H1 (cell line): ENCODE measurements around the gene FRAT2. TPM values are rescaled to one million over a fixed set of nuclear protein-coding genes. Genes with fewer than 3 reads are reported as not detected.

Source experiments
- CTCF ChIA-PET: fragments of 300-600 bp; sonication (Branson Sonifier 250); formaldehyde crosslinking; loops from one replicate; lab custom pipeline; 2021; ENCODE audit not compliant: partially characterized antibody; lab: Charles Lee
- POLR2A ChIA-PET: fragments of 300-600 bp; sonication (Branson Sonifier 250); formaldehyde crosslinking; loops from one replicate; lab custom pipeline; 2021; ENCODE audit warnings: inconsistent platforms; ENCODE audit not compliant: partially characterized antibody; lab: Charles Lee
- DNase-seq, 2 experiments: peaks; one replicate each; pipeline versions ENCODE4 v3.0.0 to v3.0.0-alpha.2; 2010 to 2022; ENCODE audit warnings: low spot score in 2 of 2, low read depth in 1 of 2, mixed read lengths in 1 of 2
- FAIRE-seq: peaks from 2 replicates; lab custom pipeline; 2011; peaks lifted over from hg19 to GRCh38; lab: Jason Lieb, UNC
- H2AFZ ChIP-seq: 2 replicates; pipeline ENCODE4 v1.8.1; 2012; ENCODE audit warnings: low read length, inconsistent platforms
- H2AK5ac ChIP-seq: 2 replicates; pipeline ENCODE4 v1.6.1; 2013; ENCODE audit warnings: low read depth, low read length
- H2BK120ac ChIP-seq: replicated peaks from 2 replicates; pipeline ENCODE3; 2013; ENCODE audit warnings: low read depth, low read length, inconsistent platforms
- H2BK12ac ChIP-seq: 2 replicates; pipeline ENCODE4 v1.6.1; 2013; ENCODE audit warnings: low read depth, low read length
- H2BK15ac ChIP-seq: 2 replicates; pipeline ENCODE4 v1.6.1; 2013; ENCODE audit warnings: low read length
- H2BK20ac ChIP-seq: 2 replicates; pipeline ENCODE4 v1.6.1; 2013; ENCODE audit warnings: low read length
- H2BK5ac ChIP-seq: 2 replicates; pipeline ENCODE4 v1.6.1; 2013; ENCODE audit warnings: low read depth, low read length
- H3K14ac ChIP-seq: 2 replicates; pipeline ENCODE4 v1.6.1; 2013; ENCODE audit warnings: inconsistent platforms; ENCODE audit not compliant: insufficient read length
- H3K18ac ChIP-seq: 2 replicates; pipeline ENCODE4 v1.6.1; 2013; ENCODE audit warnings: low read length; ENCODE audit errors: extremely low read depth
- H3K23ac ChIP-seq: 2 replicates; pipeline ENCODE4 v1.6.1; 2013; ENCODE audit warnings: inconsistent platforms; ENCODE audit not compliant: insufficient read length
- H3K23me2 ChIP-seq: 2 replicates; pipeline ENCODE4 v1.6.1; 2013; ENCODE audit warnings: low read depth, low read length
- H3K27ac ChIP-seq: 2 replicates; pipeline ENCODE4 v1.6.1; 2011; ENCODE audit warnings: low read depth, low read length, inconsistent platforms
- H3K27me3 ChIP-seq, 4 experiments: replicated peaks in 1 of 4; 1 replicate in 1 of 4; 2 replicates in 3 of 4; pipeline versions ENCODE4 v1.6.1 to v1.8.1; 2011 to 2013; ENCODE audit warnings: low read length in 3 of 4, mild to moderate bottlenecking in 3 of 4, inconsistent platforms in 2 of 4, mixed read lengths in 2 of 4, moderate library complexity in 1 of 4; ENCODE audit not compliant: control insufficient read depth in 3 of 4, insufficient read depth in 3 of 4; ENCODE audit errors: extremely low read depth in 1 of 4
- H3K36me3 ChIP-seq, 4 experiments: 2 replicates each; pipeline versions ENCODE4 v1.6.1 to v1.8.1; 2011 to 2013; ENCODE audit warnings: mild to moderate bottlenecking in 4 of 4, low read length in 3 of 4, moderate library complexity in 2 of 4, control low read depth in 1 of 4, inconsistent platforms in 1 of 4; ENCODE audit not compliant: insufficient read depth in 4 of 4, control insufficient read depth in 2 of 4
- H3K4ac ChIP-seq: replicated peaks from 2 replicates; pipeline ENCODE3; 2013; ENCODE audit warnings: low read length, low read depth, mixed read lengths, inconsistent platforms; ENCODE audit not compliant: insufficient read length
- H3K4me1 ChIP-seq, 4 experiments: replicated peaks in 1 of 4; 1 replicate in 1 of 4; 2 replicates in 3 of 4; pipeline versions ENCODE4 v1.6.1 to v1.8.1; 2011 to 2013; ENCODE audit warnings: low read length in 3 of 4, inconsistent platforms in 2 of 4, mixed read lengths in 1 of 4; ENCODE audit not compliant: insufficient read depth in 4 of 4, control insufficient read depth in 3 of 4
- H3K4me2 ChIP-seq, 2 experiments: 2 replicates each; pipeline versions ENCODE4 v1.6.1 to v1.8.1; 2011 to 2013; ENCODE audit warnings: low read depth in 2 of 2, low read length in 2 of 2, control low read depth in 1 of 2, inconsistent platforms in 1 of 2, mild to moderate bottlenecking in 1 of 2; ENCODE audit not compliant: insufficient read depth in 1 of 2
- H3K4me3 ChIP-seq, 4 experiments: fragments of 200-600, 300-600 bp in 1 of 4; sonication (generic), shearing (Covaris generic), sonication (Bioruptor Twin) in 1 of 4; 2 replicates each; pipeline versions ENCODE4 v1.5.1 to v1.8.1; 2011 to 2016; ENCODE audit warnings: low read length in 4 of 4, low read depth in 3 of 4, control low read depth in 2 of 4, inconsistent platforms in 2 of 4, mild to moderate bottlenecking in 2 of 4, mixed read lengths in 1 of 4, moderate library complexity in 1 of 4; ENCODE audit not compliant: insufficient read depth in 2 of 4; ENCODE audit errors: extremely low read depth in 1 of 4
- H3K56ac ChIP-seq: replicated peaks from 2 replicates; pipeline ENCODE3; 2013; ENCODE audit warnings: low read depth, mild to moderate bottlenecking, mixed read lengths, low read length, inconsistent platforms; ENCODE audit not compliant: insufficient read length
- H3K79me1 ChIP-seq: 2 replicates; pipeline ENCODE4 v1.6.1; 2013; ENCODE audit warnings: low read depth, low read length, control low read depth
- H3K79me2 ChIP-seq, 2 experiments: 2 replicates each; pipeline versions ENCODE4 v1.6.1 to v1.8.1; 2012 to 2013; ENCODE audit warnings: low read length in 2 of 2, mild to moderate bottlenecking in 2 of 2, inconsistent platforms in 1 of 2; ENCODE audit not compliant: insufficient read depth in 2 of 2, control insufficient read depth in 1 of 2
- H3K9ac ChIP-seq, 4 experiments: replicated peaks in 1 of 4; 1 replicate in 1 of 4; 2 replicates in 3 of 4; pipeline versions ENCODE4 v1.6.1 to v1.8.1; 2011 to 2013; ENCODE audit warnings: low read depth in 3 of 4, low read length in 3 of 4, control low read depth in 2 of 4, mild to moderate bottlenecking in 2 of 4, moderate library complexity in 2 of 4, inconsistent platforms in 1 of 4; ENCODE audit errors: extremely low read depth in 1 of 4
- H3K9me3 ChIP-seq, 2 experiments: 2 replicates each; pipeline versions ENCODE4 v1.6.1 to v1.8.1; 2012 to 2013; ENCODE audit warnings: mild to moderate bottlenecking in 2 of 2, moderate library complexity in 2 of 2, control low read depth in 1 of 2, inconsistent platforms in 1 of 2, low read depth in 1 of 2, low read length in 1 of 2, mixed read lengths in 1 of 2; ENCODE audit not compliant: insufficient read depth in 2 of 2
- H4K20me1 ChIP-seq, 2 experiments: replicated peaks in 1 of 2; 2 replicates each; pipeline versions ENCODE3 to v1.8.1; 2011 to 2013; ENCODE audit warnings: inconsistent platforms in 2 of 2, low read length in 2 of 2, mild to moderate bottlenecking in 1 of 2; ENCODE audit not compliant: insufficient read depth in 2 of 2, control insufficient read depth in 1 of 2
- H4K5ac ChIP-seq: 2 replicates; pipeline ENCODE4 v1.6.1; 2013; ENCODE audit warnings: low read length, low read depth, mixed read lengths, inconsistent platforms; ENCODE audit not compliant: insufficient read length
- H4K8ac ChIP-seq: 2 replicates; pipeline ENCODE4 v1.8.0; 2013; ENCODE audit warnings: mild to moderate bottlenecking, moderate library complexity, low read length, inconsistent platforms; ENCODE audit not compliant: insufficient read depth; ENCODE audit errors: extremely low read depth
- H4K91ac ChIP-seq: replicated peaks from 2 replicates; pipeline ENCODE3; 2013; ENCODE audit warnings: low read length, mixed read lengths, inconsistent platforms; ENCODE audit not compliant: insufficient read length
- GABPA ChIP-seq: IDR thresholded peaks from 2 replicates; pipeline ENCODE4 v1.6.1; 2011; ENCODE audit warnings: mild to moderate bottlenecking, low read length, moderate library complexity, borderline replicate concordance; ENCODE audit not compliant: insufficient read depth
- POU5F1 ChIP-seq: IDR thresholded peaks from 2 replicates; pipeline ENCODE4 v1.6.1; 2011; ENCODE audit warnings: low read depth, mild to moderate bottlenecking, low read length, moderate library complexity
- SIN3A ChIP-seq, 2 experiments: IDR thresholded peaks in 1 of 2; conservative IDR thresholded peaks in 1 of 2; 2 replicates each; pipeline ENCODE4 v1.6.1; 2011 to 2012; ENCODE audit warnings: low read length in 2 of 2, improper control_type of control experiment in 1 of 2, low read depth in 1 of 2, mild to moderate bottlenecking in 1 of 2
- SUZ12 ChIP-seq: fragments of 200-600 bp; sonication (generic); IDR thresholded peaks from 2 replicates; pipeline ENCODE4 v1.6.1; 2012; ENCODE audit warnings: mild to moderate bottlenecking, inconsistent platforms, low read length, moderate library complexity, mixed read lengths
- TBP ChIP-seq: IDR thresholded peaks from 2 replicates; pipeline ENCODE4 v1.6.1; 2011; ENCODE audit warnings: low read depth, low read length, improper control_type of control experiment
- TEAD4 ChIP-seq: IDR thresholded peaks from 2 replicates; pipeline ENCODE4 v1.6.1; 2012; ENCODE audit warnings: low read depth, low read length, inconsistent platforms, mixed read lengths
- WGBS, 2 experiments: shearing (Covaris generic) in 1 of 2; methylation state at CpG; one replicate each; pipeline versions ENCODE4 v1.1.6 to v1.1.7; 2013 to 2015; ENCODE audit warnings: low lambda C conversion rate in 2 of 2, mixed read lengths in 2 of 2, inconsistent platforms in 1 of 2, low coverage in 1 of 2, missing lambda C conversion rate in 1 of 2; ENCODE audit not compliant: insufficient replicate concordance in 2 of 2, insufficient coverage in 1 of 2, insufficient read length in 1 of 2; ENCODE audit errors: extremely low coverage in 1 of 2, missing lambda C conversion rate in 1 of 2; 5-methylcytosine and 5-hydroxymethylcytosine counted together
- polyA plus RNA-seq, 7 experiments: library from polyadenylated mRNA; depleted of rRNA in 3 of 7; stranded (reverse) in 5 of 7; unstranded in 2 of 7; fragments of >200 nt in 5 of 7; fragments of 200-250 nt in 2 of 7; gene quantifications; 1 replicate in 5 of 7; 2 replicates in 1 of 7; 4 replicates in 1 of 7; pipeline versions ENCODE4 v1.2.1 to v1.2.3, GENCODE V29; 2011 to 2013; ENCODE audit warnings: missing spikeins in 2 of 7, mixed read lengths in 2 of 7
- total RNA-seq: library from RNA; stranded (reverse); fragmentation: NEBNext Ultra II Directional; extraction: Animal tissue kit (Norgen Biotek cat#: 25700); gene quantifications from 2 replicates; pipeline ENCODE4 v1.2.1, GENCODE V29; 2021
- TF ChIP-seq, protein P1 (sequence below): IDR thresholded peaks from 2 replicates; pipeline ENCODE4 v1.6.1; 2012; ENCODE audit warnings: inconsistent platforms

The FRAT2 gene
- total and polyA plus RNA-seq, 2 of the 8 experiments (the other 6 are each of a cell fraction or from before 2014, with no cell fraction given), result 47.4 to 83.0 TPM

- H2BK12ac ChIP-seq, result no peak overlapping the region
- H4K20me1 ChIP-seq, result peaks cover 0 to 7% of the 10 kb centered on the region in 2 experiments
- no peak overlapping the region for H2AFZ ChIP-seq
- no peaks in the 10 kb centered on the region for H3K27me3 ChIP-seq
- H3K4me2 ChIP-seq, result peak overlapping the region; percentile 57 to 96
- H4K5ac ChIP-seq, result peak overlapping the region; percentile 60
- peak overlapping the region; percentile 3 to 90 (median 22); a peak in 7 of 8 replicates for H3K4me3 ChIP-seq
- H2BK20ac ChIP-seq, result no peak overlapping the region
- H3K36me3 ChIP-seq, result peaks cover 0 to 8% (median 0%) of the 10 kb centered on the region in 4 experiments; a peak in 1 of 8 replicates
- no peak overlapping the region for H3K14ac ChIP-seq
- H4K8ac ChIP-seq, result no peak overlapping the region
- no peak overlapping the region; the same call in 1 of the 2 replicates for H2BK5ac ChIP-seq
- FAIRE-seq (peak; percentile 87), DNase-seq (peak; percentile 72 to 89)
- no peak overlapping the region for H3K56ac ChIP-seq
- no peak overlapping the region for H3K27ac ChIP-seq
- H3K9me3 ChIP-seq, result no peaks in the 10 kb centered on the region
- H3K9ac ChIP-seq, result peak overlapping the region in 1 of 4 experiments; percentile 43; a peak in 2 of 7 replicates
- H3K79me2 ChIP-seq, result peaks cover 14 to 22% of the 10 kb centered on the region in 2 experiments
- no peak overlapping the region for H2AK5ac ChIP-seq
- peaks cover 5 to 12% (median 6%) of the 10 kb centered on the region in 4 experiments for H3K4me1 ChIP-seq
- no peak overlapping the region; the same call in 1 of the 2 replicates for H3K18ac ChIP-seq
- H3K23me2 ChIP-seq, result peaks cover 14% of the 10 kb centered on the region
- no peak overlapping the region for H3K4ac ChIP-seq
- H3K23ac ChIP-seq, result no peak overlapping the region
- ChIA-PET CTCF (interaction anchor here (0.8 to 1.4 kb wide), 4 partner anchors 12 to 72 kb away, joined by 3 to 6 read pairs (median 3); no protein-coding TSS in a partner anchor), POLR2A (interaction anchor here (0.6 to 1.5 kb wide), 10 partner anchors 11 to 246 kb away, joined by 3 to 6 read pairs (median 3); partner anchors contain the start of gene FRAT1)
- no peak overlapping the region for H2BK120ac ChIP-seq
- no peaks in the 10 kb centered on the region for H3K79me1 ChIP-seq
- H4K91ac ChIP-seq, result no peak overlapping the region
- H2BK15ac ChIP-seq, result no peak overlapping the region
- whole genome bisulfite sequencing, 2 experiments, result 4% methylated on average over 11 of the region's 11 CpGs; no CpG with 5 or more reads in 1 of the 2 experiments
- TF ChIP-seq TBP, result 0 out of 2 replicates have a peak, but pooled peaks have one; percentile 38
- peak in 1 of 2 experiments; percentile 58; a peak in 1 of 4 replicates for TF ChIP-seq SIN3A (conservative IDR thresholded peaks at IDR 0.05 in 1 of 2, IDR thresholded peaks at IDR 0.05 in 1 of 2; ENCODE audit: low read depth in 1 of 2, low read length in 2 of 2)
- TF ChIP-seq TEAD4, result no peak
- TF ChIP-seq POU5F1, result peak; percentile 37; the same call in 1 of the 2 replicates
- TF ChIP-seq, protein P1, sequence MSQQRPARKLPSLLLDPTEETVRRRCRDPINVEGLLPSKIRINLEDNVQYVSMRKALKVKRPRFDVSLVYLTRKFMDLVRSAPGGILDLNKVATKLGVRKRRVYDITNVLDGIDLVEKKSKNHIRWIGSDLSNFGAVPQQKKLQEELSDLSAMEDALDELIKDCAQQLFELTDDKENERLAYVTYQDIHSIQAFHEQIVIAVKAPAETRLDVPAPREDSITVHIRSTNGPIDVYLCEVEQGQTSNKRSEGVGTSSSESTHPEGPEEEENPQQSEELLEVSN, result no peak
- no peak for TF ChIP-seq SUZ12
- TF ChIP-seq GABPA, result no peak
These were observed 2.7 kb upstream of the FRAT2 start for GRCh38 chr10:97336942-97337831.
